ENCODE results near the gene MEGF11. TPM values are rescaled to one million over a fixed set of nuclear protein-coding genes. Genes with fewer than 3 reads are reported as not detected.

MEGF11 gene
- total RNA-seq, 4 donors from 2014 or later = 0.20 TPM; not detected in 3

- Histone ChIP-seq H3K36me3 (no peaks in the 10 kb centered on the region), H3K4me1 (no peaks in the 10 kb centered on the region), H3K27me3 (no peaks in the 10 kb centered on the region), H3K9me3 (no peaks in the 10 kb centered on the region), H3K4me3 (replicated peaks in 1 of 3) (no peak overlapping the region), H3K27ac (no peak overlapping the region)
- no peak for DNase-seq
- no peak for TF ChIP-seq CTCF (IDR thresholded peaks at IDR 0.05)
- no peak for TF ChIP-seq POLR2A (IDR thresholded peaks at IDR 0.05)
- WGBS, 2 donors = 67 to 86% methylated on average over 5 to 7 of the region's 7 CpGs
- intact Hi-C loops (cut with DNase I) = no loop called here
Observed at GRCh38 chr15:65953622-65954021, 299.9 kb downstream of the MEGF11 start.

DNA sequence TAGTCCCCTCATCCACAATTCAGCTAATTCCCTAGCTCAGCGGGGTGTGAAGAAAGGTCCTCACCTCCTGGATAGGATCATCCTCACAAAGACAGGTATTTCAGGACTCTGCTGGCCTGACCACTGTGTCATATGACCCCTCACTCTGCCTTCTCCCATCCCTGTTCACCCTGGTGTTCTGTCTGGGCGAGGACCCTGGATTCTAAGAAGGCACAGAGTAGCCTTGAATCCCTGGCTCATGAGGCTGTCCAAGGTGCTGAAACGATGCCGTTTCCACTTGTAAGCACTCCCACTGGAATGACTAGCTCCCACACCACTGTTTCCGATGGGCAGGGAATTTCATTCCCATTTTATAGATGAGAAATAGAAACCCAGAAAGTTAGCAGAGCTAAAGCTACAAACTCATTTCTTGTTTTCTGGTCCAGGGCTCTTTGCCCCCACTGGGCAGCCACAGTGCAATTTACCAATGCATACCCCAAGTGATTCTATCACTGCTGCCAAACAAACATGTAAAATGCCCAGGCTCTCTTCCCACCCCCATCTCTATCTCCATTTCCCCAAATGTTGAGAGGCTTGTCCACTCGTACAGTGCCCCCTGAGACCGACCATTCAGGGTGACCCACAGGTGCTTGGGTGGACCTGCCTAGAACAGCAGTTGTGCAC is 301.0 kb downstream of the MEGF11 start:
- Histone ChIP-seq H3K4me3 (replicated peaks in 1 of 3) (no peak overlapping the region), H3K9me3 (no peaks in the 10 kb centered on the region), H3K27ac (no peak overlapping the region), H3K4me1 (no peaks in the 10 kb centered on the region), H3K27me3 (no peaks in the 10 kb centered on the region), H3K36me3 (no peaks in the 10 kb centered on the region)
- intact Hi-C loops (cut with DNase I) = no loop called here
- peak; percentile 19 to 50 for DNase-seq
- TF ChIP-seq POLR2A (IDR thresholded peaks at IDR 0.05) (no peak), CTCF (IDR thresholded peaks at IDR 0.05) (no peak)
- 38 to 40% methylated on average over 7 of the region's 7 CpGs for WGBS, 2 donors

DNA sequence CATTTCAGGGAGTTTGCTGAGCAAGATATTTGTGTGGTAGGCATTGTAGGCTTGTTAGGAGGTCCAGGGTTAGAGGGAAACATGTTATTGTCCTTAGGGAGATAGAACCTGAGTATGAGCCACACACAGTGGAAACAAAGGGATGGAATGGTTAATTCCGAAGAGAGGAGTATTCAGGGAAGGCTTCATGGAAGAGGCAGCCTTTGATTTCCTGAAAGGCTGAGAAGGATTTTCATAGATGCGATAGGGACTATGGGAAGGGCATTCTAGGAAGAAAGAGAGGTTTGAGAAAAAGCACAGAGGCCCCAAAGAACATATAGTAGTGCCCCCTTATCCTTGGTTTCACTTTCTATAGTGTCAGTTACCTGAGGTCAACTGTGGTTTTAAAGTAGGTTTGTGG is 302.5 kb downstream of the MEGF11 start:
- Histone ChIP-seq H3K9me3 (no peaks in the 10 kb centered on the region), H3K36me3 (no peaks in the 10 kb centered on the region), H3K4me1 (no peaks in the 10 kb centered on the region), H3K27me3 (no peaks in the 10 kb centered on the region), H3K27ac (no peak overlapping the region), H3K4me3 (replicated peaks in 1 of 3) (no peak overlapping the region)
- 83 to 85% methylated on average over 2 of the region's 2 CpGs for WGBS, 2 donors
- no peak for DNase-seq
- intact Hi-C loops (cut with DNase I) = no loop called here
- no peak for TF ChIP-seq POLR2A (IDR thresholded peaks at IDR 0.05)
- no peak for TF ChIP-seq CTCF (IDR thresholded peaks at IDR 0.05)

- no peak for TF ChIP-seq POLR2A (IDR thresholded peaks at IDR 0.05)
- no peak for TF ChIP-seq CTCF (IDR thresholded peaks at IDR 0.05)
- intact Hi-C loops (cut with DNase I) = no loop called here
- Histone ChIP-seq H3K27me3 (no peaks in the 10 kb centered on the region), H3K27ac (no peak overlapping the region), H3K9me3 (no peaks in the 10 kb centered on the region), H3K36me3 (no peaks in the 10 kb centered on the region), H3K4me3 (replicated peaks in 1 of 3) (no peak overlapping the region), H3K4me1 (no peaks in the 10 kb centered on the region)
- no peak for DNase-seq
- 59 to 60% methylated on average over 6 of the region's 6 CpGs for WGBS, 2 donors
Observed at GRCh38 chr15:65949491-65949890, 304.1 kb downstream of the MEGF11 start.

GRCh38 chr15:65949011-65949410 is 304.5 kb downstream of the MEGF11 start:
- no peak for DNase-seq
- TF ChIP-seq CTCF (IDR thresholded peaks at IDR 0.05) (no peak), POLR2A (IDR thresholded peaks at IDR 0.05) (no peak)
- Histone ChIP-seq H3K27ac (no peak overlapping the region), H3K4me3 (replicated peaks in 1 of 3) (no peak overlapping the region), H3K36me3 (no peaks in the 10 kb centered on the region), H3K9me3 (no peaks in the 10 kb centered on the region), H3K27me3 (no peaks in the 10 kb centered on the region), H3K4me1 (no peaks in the 10 kb centered on the region)
- 59 to 63% methylated on average over 6 of the region's 6 CpGs for WGBS, 2 donors
- intact Hi-C loops (cut with DNase I) = no loop called here
